MCF 10A (cell line): ENCODE data around the gene PIGU. TPM values are rescaled to one million over a fixed set of nuclear protein-coding genes. Genes with fewer than 3 reads are reported as not detected.
A peak's percentile ranks its signal among the peaks of the same experiment; 100 is the strongest.

Experiments
- BruUV-seq: library from RNA; stranded (reverse); fragments of 400-500 nt; replicated peaks from 2 replicates; lab custom pipeline; 2021; lab: Mats Ljungman, UMichigan
- CTCF ChIA-PET: fragments of 300-600 bp; sonication (Branson Sonifier 250); formaldehyde crosslinking; extraction: SDS; loops from one replicate; lab custom pipeline; 2021; ENCODE audit warnings: antibody characterized with exemption, inconsistent platforms; lab: Yijun Ruan, JAX
- POLR2A ChIA-PET: fragments of 300-600, 350-650 bp; sonication (Branson Sonifier 250); formaldehyde crosslinking; extraction: SDS; loops from one replicate; lab custom pipeline; 2020; ENCODE audit warnings: antibody characterized with exemption, inconsistent platforms; lab: Yijun Ruan, JAX
- DNase-seq: peaks from one replicate; pipeline ENCODE4 v3.0.0-alpha.2; 2018; ENCODE audit not compliant: unreplicated experiment
- H3K27ac Mint-ChIP-seq: one replicate; pipeline ENCODE4 v1.8.0; 2022; ENCODE audit warnings: mild to moderate bottlenecking, low read depth, mixed read lengths; ENCODE audit not compliant: unreplicated experiment
- H3K27me3 Mint-ChIP-seq: one replicate; pipeline ENCODE4 v1.8.0; 2022; ENCODE audit warnings: mixed read lengths; ENCODE audit not compliant: insufficient read depth, unreplicated experiment
- H3K36me3 Mint-ChIP-seq: one replicate; pipeline ENCODE4 v1.8.0; 2022; ENCODE audit warnings: mild to moderate bottlenecking, moderate library complexity, mixed read lengths; ENCODE audit not compliant: insufficient read depth, unreplicated experiment
- H3K4me1 Mint-ChIP-seq: one replicate; pipeline ENCODE4 v1.8.0; 2022; ENCODE audit warnings: mixed read lengths; ENCODE audit not compliant: insufficient read depth, unreplicated experiment
- H3K4me3 Mint-ChIP-seq: one replicate; pipeline ENCODE4 v1.8.0; 2022; ENCODE audit warnings: mild to moderate bottlenecking, moderate library complexity, mixed read lengths; ENCODE audit not compliant: unreplicated experiment
- H3K9me3 Mint-ChIP-seq: one replicate; pipeline ENCODE4 v1.8.0; 2022; ENCODE audit warnings: mixed read lengths; ENCODE audit not compliant: unreplicated experiment
- intact Hi-C: fragments of 100-400 bp; cut with micrococcal nuclease; formaldehyde crosslinking; loops from 2 replicates; pipeline ENCODE4 v1.14.1; 2022
- total RNA-seq: library from RNA; stranded (reverse); gene quantifications from 2 replicates; pipeline ENCODE4 v1.2.3, GENCODE V29; 2022
- TF ChIP-seq, protein P1 (sequence below): fragments of 200-600 bp; IDR thresholded peaks from one replicate; pipeline ENCODE4 v1.8.0; 2022; ENCODE audit warnings: antibody characterized with exemption, mild to moderate bottlenecking; ENCODE audit not compliant: unreplicated experiment

PIGU gene
- total RNA-seq, 1 experiment from 2014 or later, result 14.5 TPM

DNA sequence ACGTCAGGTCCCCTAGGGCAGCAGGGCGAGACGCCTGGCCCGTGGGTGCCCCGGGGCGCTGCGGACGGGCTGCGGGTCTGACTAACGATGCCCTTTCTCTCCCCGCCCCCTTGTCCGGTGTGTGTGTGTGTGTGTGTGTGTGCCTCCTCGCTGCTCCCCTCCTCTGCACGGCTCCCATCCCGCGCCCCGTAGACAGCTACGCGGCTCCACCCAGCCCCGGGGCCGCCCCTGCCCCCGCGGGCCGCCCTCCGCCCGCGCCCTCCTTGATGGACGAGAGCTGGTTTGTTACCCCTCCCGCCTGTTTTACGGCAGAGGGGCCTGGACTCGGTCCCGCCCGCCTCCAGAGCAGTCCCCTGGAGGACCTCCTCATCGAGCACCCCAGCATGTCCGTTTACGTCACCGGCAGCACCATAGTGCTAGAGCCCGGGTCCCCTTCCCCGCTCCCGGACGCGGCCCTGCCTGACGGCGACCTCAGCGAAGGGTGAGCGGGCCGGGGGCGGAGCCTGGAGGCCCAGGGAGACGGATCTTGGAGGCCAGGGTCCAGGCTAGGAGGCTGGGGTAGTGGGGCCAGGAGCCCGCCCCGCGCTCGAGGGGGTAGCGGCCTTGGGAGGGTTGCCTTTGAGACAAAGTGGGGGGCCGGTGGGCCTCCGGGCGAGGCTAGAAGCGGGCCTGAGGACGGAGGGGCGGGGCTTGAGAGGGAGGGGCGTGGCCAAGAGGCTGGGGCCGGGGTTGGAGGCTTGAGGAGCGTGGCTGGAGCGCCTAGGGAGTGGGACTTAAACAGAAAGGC, 32.3 kb upstream of the PIGU start:
- Mint-ChIP-seq H3K27me3 (no peaks in the 10 kb centered on the region), H3K4me1 (peaks cover 27% of the 10 kb centered on the region), H3K27ac (no peak overlapping the region), H3K4me3 (peak overlapping the region; percentile 80), H3K36me3 (peaks cover 6% of the 10 kb centered on the region), H3K9me3 (no peaks in the 10 kb centered on the region)
- intact Hi-C loops, result loop anchor here (5.0 kb wide), 1 partner anchor 397 kb away; no protein-coding TSS in a partner anchor
- BruUV-seq, result no TSS peak
- DNase-seq, result peak; percentile 75
- ChIA-PET POLR2A (interaction anchor here (0.6 to 2.1 kb wide), 5 partner anchors 11 to 130 kb away, joined by 3 to 10 read pairs (median 3); partner anchors contain the start of gene PIGU), CTCF (interaction anchor here (0.6 to 1.6 kb wide), 4 partner anchors 35 to 222 kb away, joined by 3 to 4 read pairs (median 4); no protein-coding TSS in a partner anchor)
- TF ChIP-seq, protein P1, sequence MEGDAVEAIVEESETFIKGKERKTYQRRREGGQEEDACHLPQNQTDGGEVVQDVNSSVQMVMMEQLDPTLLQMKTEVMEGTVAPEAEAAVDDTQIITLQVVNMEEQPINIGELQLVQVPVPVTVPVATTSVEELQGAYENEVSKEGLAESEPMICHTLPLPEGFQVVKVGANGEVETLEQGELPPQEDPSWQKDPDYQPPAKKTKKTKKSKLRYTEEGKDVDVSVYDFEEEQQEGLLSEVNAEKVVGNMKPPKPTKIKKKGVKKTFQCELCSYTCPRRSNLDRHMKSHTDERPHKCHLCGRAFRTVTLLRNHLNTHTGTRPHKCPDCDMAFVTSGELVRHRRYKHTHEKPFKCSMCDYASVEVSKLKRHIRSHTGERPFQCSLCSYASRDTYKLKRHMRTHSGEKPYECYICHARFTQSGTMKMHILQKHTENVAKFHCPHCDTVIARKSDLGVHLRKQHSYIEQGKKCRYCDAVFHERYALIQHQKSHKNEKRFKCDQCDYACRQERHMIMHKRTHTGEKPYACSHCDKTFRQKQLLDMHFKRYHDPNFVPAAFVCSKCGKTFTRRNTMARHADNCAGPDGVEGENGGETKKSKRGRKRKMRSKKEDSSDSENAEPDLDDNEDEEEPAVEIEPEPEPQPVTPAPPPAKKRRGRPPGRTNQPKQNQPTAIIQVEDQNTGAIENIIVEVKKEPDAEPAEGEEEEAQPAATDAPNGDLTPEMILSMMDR, result no peak

DNA sequence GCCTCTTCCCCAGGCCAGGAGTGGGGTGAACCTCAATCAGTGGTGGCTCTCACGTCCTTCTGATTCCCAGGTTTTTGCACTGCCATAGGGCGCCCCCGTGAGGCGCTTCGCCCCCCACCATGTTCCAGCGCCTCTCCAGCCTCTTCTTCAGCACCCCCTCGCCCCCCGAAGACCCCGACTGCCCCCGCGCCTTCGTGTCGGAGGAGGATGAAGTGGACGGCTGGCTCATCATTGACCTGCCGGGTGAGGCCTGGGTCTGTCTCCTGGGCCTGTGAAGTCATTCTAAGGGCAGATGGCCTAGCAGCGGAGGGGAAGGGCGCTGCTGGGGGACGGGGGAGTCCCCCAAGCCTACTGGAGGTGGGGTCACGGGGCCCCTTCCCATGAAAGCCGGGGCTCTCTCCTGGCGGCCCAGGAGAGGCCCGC, 31.7 kb upstream of the PIGU start:
- no peaks in the 10 kb centered on the region for H3K27me3 Mint-ChIP-seq

DNA sequence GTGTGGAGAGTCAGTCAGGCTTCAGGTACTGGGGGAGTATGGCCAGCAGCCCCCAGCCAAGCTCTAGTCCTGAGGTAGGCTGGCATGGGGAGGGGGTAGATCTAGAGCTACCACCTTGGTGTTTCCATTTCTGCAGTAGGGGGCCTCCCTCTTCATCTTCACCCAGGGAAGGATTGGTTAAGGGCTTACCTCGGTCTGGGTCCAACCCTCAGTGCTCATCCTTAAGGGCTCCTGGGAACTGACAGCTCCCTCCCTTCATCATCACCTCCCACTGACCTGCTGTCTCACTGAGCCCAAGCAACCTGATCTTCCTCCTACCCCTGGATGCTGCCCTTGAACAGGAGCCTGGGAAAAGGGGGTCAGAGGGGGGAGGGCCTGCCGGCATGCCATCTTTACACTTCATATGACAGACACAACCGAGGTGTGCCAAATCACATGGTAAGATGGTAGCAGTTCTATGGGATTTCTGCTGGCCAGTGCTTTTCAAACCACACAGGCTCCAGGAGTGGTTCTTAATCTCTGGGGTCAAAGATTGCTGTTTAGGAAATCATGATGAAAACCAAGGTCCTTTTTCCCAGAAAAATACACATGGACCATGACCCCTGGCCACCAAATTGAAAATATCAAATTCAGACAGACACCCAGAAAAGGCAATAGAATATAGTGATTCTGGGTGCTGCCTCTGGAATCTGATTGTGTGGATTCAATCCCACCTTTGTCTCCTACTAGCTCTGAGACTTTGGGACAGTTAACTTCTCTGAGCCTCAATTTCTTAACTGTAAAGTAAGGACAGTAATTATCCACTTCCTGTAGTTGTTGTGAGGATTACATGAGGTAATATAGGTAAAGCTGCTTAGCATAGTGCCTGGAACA, 30.3 kb upstream of the PIGU start:
- Mint-ChIP-seq H3K4me1 (peaks cover 17% of the 10 kb centered on the region), H3K36me3 (peaks cover 6% of the 10 kb centered on the region), H3K27me3 (no peaks in the 10 kb centered on the region), H3K9me3 (no peaks in the 10 kb centered on the region), H3K4me3 (no peak overlapping the region), H3K27ac (no peak overlapping the region)
- ChIA-PET CTCF (interaction anchor here (0.6 to 2.4 kb wide), 7 partner anchors 13 to 518 kb away, joined by 3 to 26 read pairs (median 5); no protein-coding TSS in a partner anchor), POLR2A (interaction anchor here (0.7 to 6.1 kb wide), 6 partner anchors 30 to 191 kb away, joined by 3 to 44 read pairs (median 6); partner anchors contain the start of genes DYNLRB1 and PIGU)
- intact Hi-C loops, result loop anchor here (5.0 kb wide), 1 partner anchor 395 kb away; no protein-coding TSS in a partner anchor
- TF ChIP-seq, protein P1, result no peak
- DNase-seq, result no peak
- no TSS peak for BruUV-seq

More for the DNA sequence above, 31.7 kb upstream of the PIGU start:
- peaks cover 6% of the 10 kb centered on the region for H3K36me3 Mint-ChIP-seq
- TF ChIP-seq, protein P1, result peak; percentile 10
- H3K4me1 Mint-ChIP-seq, result peaks cover 25% of the 10 kb centered on the region
- H3K9me3 Mint-ChIP-seq, result no peaks in the 10 kb centered on the region
- intact Hi-C loops, result loop anchor here (5.0 kb wide), 1 partner anchor 396 kb away; no protein-coding TSS in a partner anchor
- ChIA-PET CTCF (interaction anchor here (0.6 to 1.6 kb wide), 12 partner anchors 14 to 396 kb away, joined by 3 to 16 read pairs (median 3); no protein-coding TSS in a partner anchor), POLR2A (interaction anchor here (0.6 to 2.1 kb wide), 9 partner anchors 11 to 192 kb away, joined by 3 to 10 read pairs (median 3); partner anchors contain the start of genes DYNLRB1 and PIGU)
- peak; percentile 33 for DNase-seq
- no TSS peak for BruUV-seq
- H3K4me3 Mint-ChIP-seq, result peak overlapping the region; percentile 80
- H3K27ac Mint-ChIP-seq, result no peak overlapping the region
